ENCODE data around the gene TRIO. TPM values are rescaled to one million over a fixed set of nuclear protein-coding genes. Genes with fewer than 3 reads are reported as not detected.

TRIO gene
- total RNA-seq, 1 experiment from 2014 or later = 211 TPM

- Histone ChIP-seq H3K4me3 (ENCODE audit: low read length) (no peak overlapping the region), H3K36me3 (ENCODE audit: low read depth, low read length) (no peaks in the 10 kb centered on the region; the same call in 1 of the 2 replicates), H3K27me3 (ENCODE audit: low read length) (no peaks in the 10 kb centered on the region), H3K27ac (ENCODE audit: low read length) (no peak overlapping the region), H3K9ac (ENCODE audit: low read length) (no peak overlapping the region), H2AFZ (ENCODE audit: low read length) (no peak overlapping the region), H3K4me2 (ENCODE audit: low read length) (no peak overlapping the region), H4K20me1 (ENCODE audit: low read length) (no peaks in the 10 kb centered on the region), H3K79me2 (ENCODE audit: low read length) (no peaks in the 10 kb centered on the region), H3K9me3 (ENCODE audit: low read length) (no peaks in the 10 kb centered on the region), H3K4me1 (ENCODE audit: insufficient read depth, low read length) (peaks cover 11% of the 10 kb centered on the region), H3F3A (ENCODE audit: low read length, unreplicated experiment) (no peaks in the 10 kb centered on the region), H3K9me2 (replicated peaks; ENCODE audit: low read length) (no peaks in the 10 kb centered on the region)
- intact Hi-C loops (cut with micrococcal nuclease) = no loop called here
- no peak for ATAC-seq
- no peak for TF ChIP-seq CTCF (conservative IDR thresholded peaks at IDR 0.05; ENCODE audit: low read depth, low read length)
- TF ChIP-seq EZH2phosphoT487 (IDR thresholded peaks at IDR 0.05; ENCODE audit: borderline replicate concordance, low read length) = no peak
- CTCF ChIA-PET = no interaction called here
- no peak for DNase-seq
- POLR2A ChIA-PET (ENCODE audit: unreplicated experiment) = no interaction called here
- no TSS peak for BruUV-seq (replicated peaks)
These were observed 27.7 kb upstream of the TRIO start for GRCh38 chr5:14115323-14115895.

GRCh38 chr5:14118551-14119320 lies 24.4 kb upstream of the TRIO start:
- ChIA-PET POLR2A (ENCODE audit: unreplicated experiment) (no interaction called here), CTCF (no interaction called here)
- Histone ChIP-seq H3K36me3 (ENCODE audit: low read depth, low read length) (no peaks in the 10 kb centered on the region), H3K9me2 (replicated peaks; ENCODE audit: low read length) (no peaks in the 10 kb centered on the region), H3K9ac (ENCODE audit: low read length) (no peak overlapping the region), H3K27ac (ENCODE audit: low read length) (no peak overlapping the region), H2AFZ (ENCODE audit: low read length) (no peak overlapping the region), H3K27me3 (ENCODE audit: low read length) (no peaks in the 10 kb centered on the region), H3K4me2 (ENCODE audit: low read length) (no peak overlapping the region), H3K4me1 (ENCODE audit: insufficient read depth, low read length) (peaks cover 4% of the 10 kb centered on the region; the same call in 1 of the 2 replicates), H3K4me3 (ENCODE audit: low read length) (no peak overlapping the region), H3F3A (ENCODE audit: low read length, unreplicated experiment) (no peaks in the 10 kb centered on the region), H3K9me3 (ENCODE audit: low read length) (no peaks in the 10 kb centered on the region), H3K79me2 (ENCODE audit: low read length) (no peaks in the 10 kb centered on the region), H4K20me1 (ENCODE audit: low read length) (no peaks in the 10 kb centered on the region)
- no TSS peak for BruUV-seq (replicated peaks)
- intact Hi-C loops (cut with micrococcal nuclease) = no loop called here
- TF ChIP-seq EZH2 (IDR thresholded peaks at IDR 0.05; ENCODE audit: low read length, unreplicated experiment) (no peak), EZH2phosphoT487 (IDR thresholded peaks at IDR 0.05; ENCODE audit: borderline replicate concordance, low read length) (no peak), CTCF (conservative IDR thresholded peaks at IDR 0.05; ENCODE audit: low read depth, low read length) (no peak)
- no peak for ATAC-seq
- no peak for DNase-seq

GRCh38 chr5:14120176-14120575 lies 23.0 kb upstream of the TRIO start:
- ATAC-seq = no peak
- DNase-seq = no peak
- no peaks in the 10 kb centered on the region for H3K9me2 ChIP-seq (replicated peaks; ENCODE audit: low read length)
- no peak overlapping the region for H3K4me3 ChIP-seq (ENCODE audit: low read length)
- H3K36me3 ChIP-seq (ENCODE audit: low read depth, low read length) = no peaks in the 10 kb centered on the region
- no peak overlapping the region for H3K4me2 ChIP-seq (ENCODE audit: low read length)
- no peaks in the 10 kb centered on the region for H3F3A ChIP-seq (ENCODE audit: low read length, unreplicated experiment)
- H2AFZ ChIP-seq (ENCODE audit: low read length) = no peak overlapping the region
- ChIA-PET POLR2A (ENCODE audit: unreplicated experiment) (no interaction called here), CTCF (no interaction called here)
- H3K27ac ChIP-seq (ENCODE audit: low read length) = no peak overlapping the region
- no peaks in the 10 kb centered on the region for H3K9me3 ChIP-seq (ENCODE audit: low read length)
- H4K20me1 ChIP-seq (ENCODE audit: low read length) = no peaks in the 10 kb centered on the region
- no peaks in the 10 kb centered on the region for H3K79me2 ChIP-seq (ENCODE audit: low read length)
- intact Hi-C loops (cut with micrococcal nuclease) = no loop called here
- no peaks in the 10 kb centered on the region for H3K4me1 ChIP-seq (ENCODE audit: insufficient read depth, low read length)
- no peak for TF ChIP-seq EZH2 (IDR thresholded peaks at IDR 0.05; ENCODE audit: low read length, unreplicated experiment)
- TF ChIP-seq CTCF (conservative IDR thresholded peaks at IDR 0.05; ENCODE audit: low read depth, low read length) = no peak
- no peak for TF ChIP-seq EZH2phosphoT487 (IDR thresholded peaks at IDR 0.05; ENCODE audit: borderline replicate concordance, low read length)
- BruUV-seq (replicated peaks) = no TSS peak
- no peaks in the 10 kb centered on the region for H3K27me3 ChIP-seq (ENCODE audit: low read length)
- no peak overlapping the region for H3K9ac ChIP-seq (ENCODE audit: low read length)
